Activated CD8-positive, alpha-beta memory T cell treated with anti-CD3 and anti-CD28 coated beads for 1 hour (primary cell): Measurements from ENCODE around the gene SLC9A1.
"Not testable (repeated sequence)": the region's sequence is repeated elsewhere in the genome, so short reads cannot be mapped to it uniquely, and the experiment has no call there.

Source experiments
- DNase-seq, 2 donors: peaks; one replicate each; pipeline ENCODE4 v3.0.0-alpha.2; 2020; ENCODE audit warnings: low read depth in 1 of 2; ENCODE audit errors: extremely low read depth in 1 of 2

Gene SLC9A1

GRCh38 chr1:27154991-27155781 is at the start of gene SLC9A1:
Gene SLC9A1 (minus strand): TSS chr1:27155125. CDS start chr1:27154334, 791 bp downstream.
- peak; percentile 87 to 92 for DNase-seq

GRCh38 chr1:27203946-27204345 is 49.0 kb upstream of the SLC9A1 start:
- DNase-seq = no peak

DNA sequence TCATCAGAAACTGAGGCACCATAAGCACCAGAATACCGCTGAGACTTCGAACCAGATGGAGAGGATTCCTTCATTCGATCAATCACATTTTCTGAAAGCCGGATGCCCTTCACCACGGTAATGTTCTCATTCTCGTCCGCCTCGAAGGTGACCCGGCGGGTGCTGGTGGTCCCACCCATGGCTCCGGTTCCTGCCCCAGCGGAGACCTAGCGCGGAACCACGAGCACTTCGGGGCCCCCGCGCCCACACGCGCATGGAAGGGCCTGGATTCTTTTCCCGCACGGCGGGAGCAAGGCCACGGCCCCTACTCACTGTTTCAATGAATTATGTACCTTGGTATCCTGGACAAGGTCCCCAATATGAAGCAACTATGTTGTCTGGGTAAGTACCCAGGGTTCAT is 46.4 kb upstream of the SLC9A1 start:
- no peak for DNase-seq

GRCh38 chr1:27193194-27193593 is 38.3 kb upstream of the SLC9A1 start:
- DNase-seq = no peak

DNA sequence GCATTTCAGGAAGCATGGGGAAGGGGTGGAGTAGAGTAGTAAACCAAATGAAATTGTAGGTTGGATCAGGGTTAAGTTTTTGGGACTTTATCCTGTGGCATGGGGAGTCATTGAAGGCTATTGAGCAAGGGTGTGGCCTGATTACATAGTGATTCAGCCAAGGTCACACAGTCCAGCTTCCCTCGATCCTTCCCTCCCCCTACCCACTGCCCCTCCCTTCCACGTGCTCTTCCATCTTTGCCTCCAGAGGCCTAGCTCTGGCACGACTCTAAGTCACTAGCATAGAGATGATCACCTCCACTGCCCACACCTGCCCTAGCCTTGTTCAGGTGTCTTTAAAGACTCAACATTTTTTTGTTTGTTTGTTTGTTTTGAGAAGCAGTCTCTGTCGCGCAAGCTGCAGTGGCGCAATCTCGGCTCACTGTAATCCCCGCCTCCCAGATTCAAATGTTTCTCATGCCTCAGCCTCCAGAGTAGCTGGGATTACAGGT is 37.2 kb upstream of the SLC9A1 start:
- DNase-seq = no peak

DNA sequence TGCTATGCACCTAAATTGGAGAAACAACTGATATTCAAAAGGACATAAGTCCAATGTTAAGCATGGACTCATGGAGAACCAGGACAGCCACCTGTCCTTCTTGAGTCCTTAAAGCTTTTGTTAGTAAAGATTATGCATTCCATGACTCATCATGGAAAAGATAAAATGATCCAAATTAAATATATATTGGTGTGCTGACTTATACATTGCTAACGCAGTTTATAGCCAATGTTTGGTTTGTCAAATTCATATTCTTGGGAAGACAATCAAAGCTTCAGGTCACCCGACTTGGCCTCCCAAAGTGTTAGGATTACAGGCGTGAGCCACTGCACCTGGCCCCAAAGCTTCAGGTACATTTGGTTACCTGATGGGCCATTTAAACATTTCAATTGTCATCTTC is 29.7 kb upstream of the SLC9A1 start:
- not testable (repeated sequence) for DNase-seq

GRCh38 chr1:27179979-27180378 is 25.1 kb upstream of the SLC9A1 start:
- DNase-seq = no peak

- no peak for DNase-seq
These were observed 24.5 kb upstream of the SLC9A1 start for GRCh38 chr1:27179379-27179778.

DNA sequence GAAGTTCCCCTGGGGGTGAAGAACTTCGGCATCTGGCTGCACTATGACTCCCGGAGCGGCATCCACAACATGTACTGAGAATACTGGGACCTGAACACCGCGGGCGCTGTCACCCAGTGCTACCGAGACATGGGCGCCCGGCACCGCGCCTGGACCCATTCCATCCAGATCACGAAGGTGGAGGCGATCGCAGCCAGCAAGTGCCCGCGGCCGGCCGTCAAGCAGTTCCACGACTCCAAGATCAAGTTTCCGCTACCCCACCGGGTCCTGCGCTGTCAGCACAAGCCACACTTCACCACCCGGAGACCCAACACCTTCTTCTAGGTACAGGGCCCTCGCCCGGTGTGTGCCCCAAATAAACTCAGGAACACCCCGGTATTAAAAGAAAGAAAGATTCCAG is 22.0 kb upstream of the SLC9A1 start:
- no peak for DNase-seq

- no peak for DNase-seq
These were observed 21.4 kb upstream of the SLC9A1 start for GRCh38 chr1:27176323-27176722.

DNA sequence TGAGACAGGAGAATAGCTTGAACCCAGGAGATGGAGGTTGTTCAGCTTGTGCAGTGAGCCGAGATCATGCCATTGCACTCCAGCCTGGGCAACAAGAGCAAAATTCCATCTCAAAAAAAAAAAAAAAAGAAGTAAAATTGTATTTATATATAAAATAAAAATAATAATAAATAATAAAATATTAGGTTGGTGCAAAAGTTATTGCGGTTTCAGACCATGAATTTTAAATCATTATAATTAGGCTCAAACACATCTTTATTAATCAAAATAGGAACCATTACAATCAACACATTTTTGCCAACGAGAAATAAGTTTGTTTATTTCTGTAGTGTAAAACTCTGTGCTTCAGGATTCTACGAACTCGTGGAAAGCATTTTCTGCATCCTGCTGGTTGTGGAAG is 18.1 kb upstream of the SLC9A1 start:
- not testable (repeated sequence) for DNase-seq

DNA sequence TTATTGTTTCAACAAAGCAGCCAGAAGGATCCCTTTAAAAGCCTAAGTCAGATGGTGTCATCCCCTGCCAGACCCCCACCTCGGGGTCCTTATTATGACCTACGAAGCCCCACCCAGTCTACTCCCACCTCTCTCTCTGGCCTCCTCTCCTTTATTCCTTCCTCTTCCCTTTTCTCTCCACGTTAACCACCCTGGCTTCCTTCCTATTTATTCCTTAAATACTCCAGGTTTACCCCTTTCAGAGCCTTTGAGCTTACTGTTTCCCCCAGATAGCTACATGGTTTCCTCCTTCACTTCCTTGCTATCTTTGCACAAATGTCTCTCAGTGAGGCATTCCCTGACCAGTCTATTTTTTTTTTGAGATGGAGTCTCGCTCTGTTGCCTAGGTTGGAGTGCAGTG is 12.0 kb upstream of the SLC9A1 start:
- no peak for DNase-seq

DNA sequence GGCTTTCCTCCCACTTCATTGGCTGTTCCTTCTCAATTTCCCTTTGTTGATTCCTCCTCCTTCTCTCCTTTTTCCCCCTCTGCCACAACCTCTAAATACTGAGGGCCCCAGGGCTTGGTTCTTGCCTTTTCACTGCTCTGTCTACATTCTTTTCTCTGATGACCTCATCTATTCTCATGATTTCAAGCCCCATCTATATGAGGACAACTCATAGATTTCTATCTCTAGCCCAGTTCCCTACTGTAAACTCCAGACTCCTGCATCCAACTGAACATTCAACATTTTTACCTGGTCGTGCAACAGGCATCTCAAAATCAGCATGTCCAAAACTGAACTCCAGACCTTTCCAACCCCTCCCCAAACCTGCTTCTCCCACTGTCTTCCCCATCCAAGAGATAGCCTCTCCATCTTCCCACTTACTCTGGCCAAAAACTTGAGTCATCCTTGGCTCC is 11.5 kb upstream of the SLC9A1 start:
- DNase-seq = no peak

DNA sequence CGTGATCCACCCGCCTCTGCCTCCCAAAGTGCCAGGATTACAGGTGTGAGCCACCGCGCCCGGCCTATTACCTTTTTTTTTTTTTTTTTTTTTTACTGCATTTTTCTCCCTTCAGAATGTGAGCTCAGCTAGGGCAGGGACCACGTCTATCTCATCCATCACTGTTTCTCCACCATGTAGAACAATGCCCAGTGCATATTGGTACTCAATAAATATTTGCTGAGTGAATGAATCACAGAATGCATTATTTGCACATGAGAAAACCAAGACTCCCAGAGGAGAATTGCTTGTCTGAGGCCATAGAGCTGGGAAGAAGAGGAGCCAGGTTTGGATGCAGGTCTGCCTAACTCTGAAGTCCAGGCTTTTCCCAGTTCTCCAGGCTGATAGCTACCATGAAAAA is 8.2 kb upstream of the SLC9A1 start:
- no peak for DNase-seq

GRCh38 chr1:27162090-27162489 is 7.2 kb upstream of the SLC9A1 start:
- no peak for DNase-seq

DNA sequence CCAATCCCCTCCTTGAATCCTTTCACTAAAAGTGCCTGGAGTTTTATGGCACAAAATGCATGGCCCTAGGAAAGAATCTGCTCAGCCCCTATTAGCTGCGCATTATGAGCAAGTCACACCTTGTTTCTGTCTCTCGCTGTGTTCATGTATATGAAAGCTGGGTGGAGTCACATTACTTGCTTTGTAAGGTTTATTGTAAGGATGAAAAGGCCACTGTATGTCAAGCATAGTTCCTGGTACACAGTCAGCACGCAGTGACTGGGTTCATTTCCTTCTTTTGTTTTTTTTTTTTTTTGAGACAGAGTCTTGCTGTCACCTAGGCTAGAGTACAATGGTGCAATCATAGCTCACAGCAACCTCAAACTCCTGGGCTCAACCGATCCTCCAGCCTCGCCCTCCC is 6.7 kb upstream of the SLC9A1 start:
- no peak for DNase-seq

DNA sequence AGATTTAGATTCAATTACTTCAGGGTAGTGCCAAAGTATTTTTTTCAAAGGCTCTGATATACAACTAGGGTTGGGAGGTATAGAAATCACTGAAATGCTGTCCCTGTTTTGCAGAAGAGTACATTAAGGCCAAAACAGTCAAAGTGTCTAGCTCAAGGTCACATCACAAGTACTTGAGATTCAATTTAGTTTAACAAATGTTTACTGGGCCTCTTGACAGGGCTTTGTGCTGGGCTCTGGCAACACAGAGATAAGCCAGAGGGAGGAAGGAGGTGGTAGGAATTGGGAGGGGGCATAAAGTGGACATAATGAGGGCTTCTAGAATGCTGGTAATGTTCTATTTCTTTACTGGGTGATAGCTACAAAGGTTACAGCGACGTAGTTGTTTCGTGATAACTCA is 2.3 kb upstream of the SLC9A1 start:
- DNase-seq = no peak

DNA sequence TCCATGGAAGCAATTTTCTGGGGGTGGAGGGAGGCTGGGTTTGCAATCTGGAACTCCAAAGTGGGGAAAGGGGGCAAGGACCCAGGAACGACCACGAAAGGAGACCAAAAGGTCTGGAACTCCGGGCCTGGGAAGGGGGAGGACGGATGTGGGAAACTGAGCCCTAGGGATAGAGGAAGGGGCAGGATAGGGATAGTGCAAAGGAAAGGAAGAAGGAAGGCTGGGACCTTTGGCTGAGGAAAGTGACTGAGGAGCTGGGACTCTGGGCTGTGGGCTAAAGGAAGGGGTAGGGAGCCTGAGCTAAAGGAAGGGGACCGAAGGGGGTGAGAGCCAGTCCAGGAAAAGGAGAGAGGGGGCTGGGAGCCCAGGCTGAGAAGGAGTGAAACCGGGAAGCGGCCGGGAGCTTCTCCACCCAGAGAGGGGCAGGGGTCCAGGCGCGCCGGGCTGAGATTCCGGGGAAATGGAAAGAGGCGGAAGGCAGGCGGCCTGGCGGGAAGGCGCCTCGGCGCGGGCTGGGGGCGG is 395 bp downstream of the SLC9A1 start:
- DNase-seq = no peak

DNA sequence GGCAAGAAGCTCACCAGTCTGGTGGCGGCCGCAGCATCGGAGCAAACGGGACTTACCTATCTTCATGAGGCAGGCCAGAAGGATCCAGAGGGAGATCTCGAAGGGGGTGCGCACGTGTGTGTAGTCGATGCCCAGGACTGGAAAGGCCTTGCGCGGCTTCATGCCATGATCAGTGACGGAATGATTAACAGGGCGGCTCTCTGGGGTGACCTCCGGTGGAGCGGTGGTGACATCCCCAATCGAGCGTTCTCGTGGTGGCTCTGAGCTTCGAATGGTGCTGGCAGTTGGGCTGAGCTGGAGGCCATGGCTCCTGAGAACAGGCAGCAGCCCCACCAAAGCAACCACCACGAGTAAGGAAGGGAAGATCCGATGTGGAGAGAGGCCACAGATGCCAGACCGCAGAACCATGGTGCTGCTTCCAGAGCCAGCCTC is 982 bp downstream of the SLC9A1 start:
- no peak for DNase-seq

- DNase-seq = no peak
These were observed 1.4 kb downstream of the SLC9A1 start for GRCh38 chr1:27153549-27153886.

DNA sequence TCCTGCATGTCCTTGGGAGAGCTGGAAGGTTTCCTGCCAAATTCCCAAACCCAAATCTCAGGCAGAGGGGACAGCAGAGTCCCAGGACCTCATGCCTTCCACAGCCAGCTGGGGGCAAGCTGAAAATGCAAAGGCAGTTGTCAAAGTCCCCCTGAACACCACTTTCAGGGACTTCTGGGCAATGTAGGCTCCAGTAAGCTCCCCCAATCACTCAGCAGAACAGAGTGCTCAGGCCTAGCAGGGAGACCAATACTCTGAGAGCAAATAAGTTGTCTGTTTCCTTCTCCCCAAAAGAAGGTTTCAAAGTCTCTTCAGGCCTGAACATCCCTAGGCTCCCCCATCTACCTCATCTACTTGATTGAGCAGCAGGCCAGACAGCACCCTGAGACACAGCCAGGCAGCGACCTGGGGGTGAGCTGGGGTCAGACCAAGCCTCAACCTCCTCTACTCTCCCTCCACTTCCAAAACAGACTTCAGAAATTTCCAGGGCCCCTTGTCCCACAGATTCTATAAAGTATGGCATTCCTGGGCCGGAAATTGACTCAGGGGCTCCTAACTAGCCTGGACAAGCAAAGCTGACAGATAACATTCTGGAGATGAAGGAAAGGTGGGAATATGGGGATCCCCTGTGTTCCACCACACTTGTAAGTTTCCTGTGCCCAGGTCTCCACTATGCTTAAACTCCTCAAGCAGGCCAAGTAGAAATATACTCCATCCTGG is 1.9 kb downstream of the SLC9A1 start:
- DNase-seq = no peak
